Smooth muscle cell (in vitro differentiated cells): ENCODE data around the gene ITK. TPM values are rescaled to one million over a fixed set of nuclear protein-coding genes. Genes with fewer than 3 reads are reported as not detected.
"Not testable (repeated sequence)": the region's sequence is repeated elsewhere in the genome, so short reads cannot be mapped to it uniquely, and the experiment has no call there.

Experiments used
- DNase-seq: peaks from one replicate; lab custom pipeline; 2025; ENCODE audit not compliant: unreplicated experiment; lab: John Stamatoyannopoulos, UW
- H2AFZ ChIP-seq: fragments of 200-600 bp; sonication (generic); 2 replicates; pipeline ENCODE4 v1.6.0; 2016; ENCODE audit warnings: antibody characterized with exemption, low read depth, mild to moderate bottlenecking
- H3F3A ChIP-seq: fragments of 200-600 bp; sonication (generic); 2 replicates; pipeline ENCODE4 v1.6.0; 2017; ENCODE audit warnings: antibody characterized with exemption, low read depth
- H3K27ac ChIP-seq: fragments of 200-600 bp; sonication (generic); 2 replicates; pipeline ENCODE4 v1.5.1; 2016; ENCODE audit warnings: low read depth, mild to moderate bottlenecking
- H3K27me3 ChIP-seq: fragments of 200-600 bp; sonication (generic); 2 replicates; pipeline ENCODE4 v1.6.1; 2016; ENCODE audit warnings: low read depth, mild to moderate bottlenecking
- H3K36me3 ChIP-seq: fragments of 200-600 bp; sonication (generic); 2 replicates; pipeline ENCODE4 v1.5.1; 2016; ENCODE audit warnings: low read depth
- H3K4me1 ChIP-seq: fragments of 200-600 bp; sonication (generic); 2 replicates; pipeline ENCODE4 v1.5.1; 2016; ENCODE audit warnings: low read depth
- H3K4me2 ChIP-seq: fragments of 200-600 bp; sonication (generic); 2 replicates; pipeline ENCODE4 v1.6.0; 2016; ENCODE audit warnings: mild to moderate bottlenecking
- H3K4me3 ChIP-seq: fragments of 200-600 bp; sonication (generic); 2 replicates; pipeline ENCODE4 v1.5.1; 2016; ENCODE audit warnings: mild to moderate bottlenecking
- H3K79me2 ChIP-seq: fragments of 200-600 bp; sonication (generic); 2 replicates; pipeline ENCODE4 v1.6.0; 2016; ENCODE audit warnings: low read depth, mild to moderate bottlenecking
- H3K9ac ChIP-seq: fragments of 200-600 bp; sonication (generic); 2 replicates; pipeline ENCODE4 v1.6.0; 2016; ENCODE audit warnings: low read depth
- H3K9me3 ChIP-seq: fragments of 200-600 bp; sonication (generic); replicated peaks from 2 replicates; pipeline ENCODE4 v1.5.1; 2016; ENCODE audit warnings: low read depth
- H4K20me1 ChIP-seq: fragments of 200-600 bp; sonication (generic); 2 replicates; pipeline ENCODE4 v1.6.0; 2016; ENCODE audit warnings: low read depth
- CTCF ChIP-seq: fragments of 200-600 bp; sonication (generic); IDR thresholded peaks from 2 replicates; pipeline ENCODE4 v1.5.1; 2017; ENCODE audit warnings: borderline replicate concordance, mild to moderate bottlenecking, antibody characterized with exemption; ENCODE audit not compliant: insufficient read depth, poor library complexity, severe bottlenecking
- WGBS: methylation state at CpG from one replicate; pipeline ENCODE4 v1.1.7; 2016; ENCODE audit warnings: low lambda C conversion rate; 5-methylcytosine and 5-hydroxymethylcytosine counted together
- polyA plus RNA-seq: library from polyadenylated mRNA; unstranded; fragments of >200 nt; fragmentation: Nextera tagmentation; extraction: Ambion mirVana; gene quantifications from 2 replicates; pipeline ENCODE4 v1.2.1, GENCODE V29; 2016
- total RNA-seq: library from RNA; depleted of rRNA; stranded (reverse); fragments of >200 nt; gene quantifications from 2 replicates; pipeline ENCODE4 v1.2.3, GENCODE V29; 2014

The ITK gene
- total and polyA plus RNA-seq, 2 experiments from 2014 or later = 0.97 to 1.8 TPM

DNA sequence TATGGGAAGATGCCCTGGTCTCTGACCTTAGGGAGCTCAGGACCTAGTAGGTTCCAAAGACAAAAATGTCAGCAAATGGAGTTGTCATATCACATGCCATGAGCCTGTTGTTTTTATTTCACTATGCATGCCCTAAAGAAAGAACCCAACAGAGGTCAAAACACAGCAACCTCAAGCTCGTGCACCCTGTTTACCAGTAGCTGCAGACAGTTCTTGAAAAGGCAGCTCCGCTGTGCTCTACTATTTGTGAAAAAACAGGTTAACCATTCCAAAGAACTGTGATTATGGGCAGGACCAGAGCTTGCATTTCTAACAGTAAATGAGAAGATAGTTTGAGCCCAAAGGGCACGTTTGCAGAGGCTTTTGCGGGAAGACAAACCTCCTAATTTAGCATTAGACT, 22.8 kb downstream of the ITK start:
- H3K9me3 ChIP-seq = no peaks in the 10 kb centered on the region
- WGBS = 78% methylated on average over 4 of the region's 4 CpGs
- H4K20me1 ChIP-seq = no peaks in the 10 kb centered on the region
- no peak for TF ChIP-seq CTCF
- H3K27ac ChIP-seq = no peak overlapping the region
- no peak for DNase-seq
- no peak overlapping the region for H3K9ac ChIP-seq
- H2AFZ ChIP-seq = no peak overlapping the region
- H3K4me3 ChIP-seq = no peak overlapping the region
- H3K27me3 ChIP-seq = peaks cover 15% of the 10 kb centered on the region
- no peaks in the 10 kb centered on the region for H3K79me2 ChIP-seq
- no peaks in the 10 kb centered on the region for H3F3A ChIP-seq
- no peak overlapping the region for H3K4me2 ChIP-seq
- no peaks in the 10 kb centered on the region for H3K4me1 ChIP-seq
- H3K36me3 ChIP-seq = no peaks in the 10 kb centered on the region

DNA sequence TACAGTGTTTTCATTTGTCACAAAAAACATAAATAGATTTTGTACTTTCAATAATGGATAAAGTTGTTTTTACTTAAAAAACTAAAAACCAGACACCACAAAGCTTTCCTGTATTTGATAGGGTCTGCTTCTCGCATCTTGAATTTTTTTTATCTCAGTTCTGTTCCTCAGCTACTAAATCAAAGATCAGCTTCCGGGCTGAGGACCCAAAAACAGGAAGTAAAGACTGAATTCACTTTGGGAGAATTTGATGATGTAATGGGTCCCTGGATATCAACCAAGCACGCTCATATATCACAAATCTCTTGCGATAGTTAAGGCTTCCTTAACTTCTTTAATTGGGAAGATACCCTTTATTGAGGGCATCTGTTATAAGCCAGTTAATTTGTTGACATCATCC, 24.1 kb downstream of the ITK start:
- H2AFZ ChIP-seq = no peak overlapping the region
- no peaks in the 10 kb centered on the region for H3K36me3 ChIP-seq
- H3K79me2 ChIP-seq = no peaks in the 10 kb centered on the region
- WGBS = 77% methylated on average over 4 of the region's 4 CpGs
- no peak for TF ChIP-seq CTCF
- peaks cover 14% of the 10 kb centered on the region for H3K27me3 ChIP-seq
- no peak overlapping the region for H3K27ac ChIP-seq
- no peak for DNase-seq
- no peak overlapping the region for H3K4me3 ChIP-seq
- H3K9ac ChIP-seq = no peak overlapping the region
- H3K9me3 ChIP-seq = no peaks in the 10 kb centered on the region
- H3K4me2 ChIP-seq = no peak overlapping the region
- H3K4me1 ChIP-seq = no peaks in the 10 kb centered on the region
- H4K20me1 ChIP-seq = no peaks in the 10 kb centered on the region
- no peaks in the 10 kb centered on the region for H3F3A ChIP-seq

DNA sequence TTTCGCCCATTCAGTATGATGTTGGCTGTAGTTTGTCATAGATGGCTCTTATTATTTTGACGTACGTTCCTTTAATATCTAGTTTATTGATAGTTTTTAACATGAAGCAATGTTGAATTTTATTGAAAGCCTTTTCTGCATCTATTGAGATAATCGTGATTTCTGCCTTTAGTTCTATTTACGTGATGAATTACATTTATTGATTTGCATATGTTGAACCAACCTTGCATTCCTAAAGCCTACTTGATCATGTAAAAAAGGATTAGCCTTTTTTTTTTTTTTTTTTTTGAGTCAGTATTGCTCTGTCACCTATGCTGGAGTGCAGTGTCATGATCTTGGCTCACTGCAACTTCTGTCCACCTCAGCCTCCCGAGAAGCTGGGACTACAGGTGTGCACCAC, 25.1 kb downstream of the ITK start:
- H3K4me3 ChIP-seq = no peak overlapping the region
- TF ChIP-seq CTCF = no peak
- H3K79me2 ChIP-seq = no peaks in the 10 kb centered on the region
- H3K27ac ChIP-seq = no peak overlapping the region
- H2AFZ ChIP-seq = no peak overlapping the region
- peaks cover 4% of the 10 kb centered on the region for H3K27me3 ChIP-seq
- 79% methylated on average over 6 of the region's 6 CpGs for WGBS
- no peak overlapping the region for H3K4me2 ChIP-seq
- H3K36me3 ChIP-seq = no peaks in the 10 kb centered on the region
- H3F3A ChIP-seq = no peaks in the 10 kb centered on the region
- H3K9me3 ChIP-seq = no peaks in the 10 kb centered on the region
- no peaks in the 10 kb centered on the region for H4K20me1 ChIP-seq
- DNase-seq = no peak
- H3K9ac ChIP-seq = no peak overlapping the region
- no peaks in the 10 kb centered on the region for H3K4me1 ChIP-seq

- H4K20me1 ChIP-seq, H3K36me3 ChIP-seq, H3K4me1 ChIP-seq, H3K9me3 ChIP-seq, H2AFZ ChIP-seq, H3F3A ChIP-seq, H3K4me3 ChIP-seq, H3K9ac ChIP-seq, H3K79me2 ChIP-seq, H3K4me2 ChIP-seq, DNase-seq, H3K27ac ChIP-seq, H3K27me3 ChIP-seq: not testable (repeated sequence)
- WGBS = 89% methylated on average over 1 of the region's 1 CpG
These were observed 30.0 kb downstream of the ITK start for GRCh38 chr5:157210652-157211051.
